SW480 (cell line): ENCODE measurements around the gene UBE2S.
"Not testable (repeated sequence)": the region's sequence is repeated elsewhere in the genome, so short reads cannot be mapped to it uniquely, and the experiment has no call there.

Source experiments
- DNase-seq: peaks from one replicate; pipeline ENCODE4 v3.0.0-alpha.2; 2016; ENCODE audit warnings: low spot score

UBE2S gene

DNA sequence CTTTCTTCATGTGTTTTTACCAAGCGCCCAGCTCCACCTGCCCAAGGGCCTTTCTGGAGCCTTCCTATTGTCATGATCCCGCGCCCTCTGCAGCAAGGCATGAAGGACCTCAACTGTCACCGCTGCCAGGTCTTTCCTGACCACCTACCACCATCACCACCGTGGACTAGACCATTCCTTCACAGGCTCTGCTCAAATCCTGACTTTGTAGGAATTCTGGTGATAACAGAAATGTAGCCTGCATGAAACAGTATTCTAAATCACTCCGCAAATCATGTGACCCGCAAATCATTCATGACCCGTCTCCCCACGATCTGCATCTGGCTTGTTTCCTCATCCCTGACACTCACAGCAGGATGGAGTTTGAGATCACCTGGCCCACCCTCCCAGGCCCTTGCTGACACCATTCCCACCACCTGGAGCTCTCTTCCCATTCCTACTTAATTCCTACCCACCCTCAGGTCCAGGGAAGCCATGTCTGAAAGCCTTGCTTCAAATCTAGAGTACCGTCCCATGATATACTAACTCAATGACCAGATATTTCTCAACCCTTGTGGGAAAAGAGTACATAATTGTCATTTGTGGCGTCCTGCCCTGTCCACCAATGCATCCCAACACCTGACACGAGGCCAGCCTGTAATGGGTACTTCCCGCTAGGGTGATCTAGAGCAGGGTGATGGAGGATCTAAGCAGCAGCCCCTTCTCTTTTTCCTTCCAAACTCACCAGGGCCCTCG, 1.3 kb downstream of the UBE2S start:
- DNase-seq, result no peak

DNA sequence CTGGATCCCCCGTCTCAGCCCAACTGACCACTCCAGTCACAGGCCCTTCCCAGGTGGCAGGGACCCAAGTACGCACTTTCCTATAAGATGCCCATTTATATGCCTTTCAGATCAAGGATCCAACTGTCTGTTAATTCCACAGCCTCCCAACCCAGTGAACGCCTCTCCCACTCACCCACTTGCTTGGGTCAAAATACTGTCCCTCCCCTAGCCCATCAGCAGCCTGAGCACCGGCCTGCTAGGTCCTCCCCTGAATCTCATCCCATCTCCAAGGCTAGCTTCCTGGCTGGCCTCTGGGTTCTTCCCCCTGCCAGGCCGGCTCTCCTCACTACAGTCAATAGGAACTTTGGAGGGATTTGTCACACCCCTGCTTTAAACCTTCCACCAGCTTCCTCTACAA, 1.9 kb downstream of the UBE2S start:
- no peak for DNase-seq

DNA sequence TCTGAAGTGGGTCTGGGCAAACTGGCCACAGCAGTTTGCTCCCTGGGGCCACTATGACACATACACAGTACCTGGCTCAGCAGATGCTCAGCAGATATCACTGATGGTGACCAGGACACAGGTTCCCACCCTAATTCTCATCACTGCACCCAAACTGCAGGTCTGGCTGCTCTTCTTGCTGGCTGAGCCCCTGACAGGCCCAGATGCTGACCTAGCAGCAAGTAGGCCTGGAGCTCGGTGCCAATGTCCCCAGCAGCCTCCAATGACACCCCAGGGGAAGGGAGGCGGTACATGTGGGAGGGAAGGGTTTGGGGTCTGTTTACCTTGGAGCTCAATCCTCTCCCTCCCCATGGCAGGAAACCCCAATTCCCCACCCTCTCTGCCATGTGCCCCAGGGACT, 5.1 kb downstream of the UBE2S start:
- DNase-seq, result no peak

DNA sequence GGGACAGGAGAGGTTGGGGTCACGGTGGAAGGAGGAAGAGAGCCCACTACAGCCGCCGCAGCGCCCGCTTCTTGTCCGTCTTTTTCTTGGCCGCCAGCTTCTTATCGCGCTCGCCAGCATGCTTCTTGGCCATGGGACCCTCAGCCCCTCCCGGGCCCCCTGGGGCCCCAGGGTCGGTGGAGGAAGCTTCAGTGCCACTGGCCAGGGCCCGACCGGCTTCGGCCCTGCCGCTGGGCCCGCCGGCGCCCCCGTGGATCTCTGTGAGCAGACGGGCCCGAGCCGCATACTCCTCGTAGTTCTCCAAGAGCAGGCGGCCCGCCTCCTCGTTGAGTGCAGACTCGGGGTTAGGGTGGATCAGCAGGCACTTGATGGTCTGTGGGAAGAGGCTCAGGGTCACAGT, 6.2 kb downstream of the UBE2S start:
- not testable (repeated sequence) for DNase-seq

DNA sequence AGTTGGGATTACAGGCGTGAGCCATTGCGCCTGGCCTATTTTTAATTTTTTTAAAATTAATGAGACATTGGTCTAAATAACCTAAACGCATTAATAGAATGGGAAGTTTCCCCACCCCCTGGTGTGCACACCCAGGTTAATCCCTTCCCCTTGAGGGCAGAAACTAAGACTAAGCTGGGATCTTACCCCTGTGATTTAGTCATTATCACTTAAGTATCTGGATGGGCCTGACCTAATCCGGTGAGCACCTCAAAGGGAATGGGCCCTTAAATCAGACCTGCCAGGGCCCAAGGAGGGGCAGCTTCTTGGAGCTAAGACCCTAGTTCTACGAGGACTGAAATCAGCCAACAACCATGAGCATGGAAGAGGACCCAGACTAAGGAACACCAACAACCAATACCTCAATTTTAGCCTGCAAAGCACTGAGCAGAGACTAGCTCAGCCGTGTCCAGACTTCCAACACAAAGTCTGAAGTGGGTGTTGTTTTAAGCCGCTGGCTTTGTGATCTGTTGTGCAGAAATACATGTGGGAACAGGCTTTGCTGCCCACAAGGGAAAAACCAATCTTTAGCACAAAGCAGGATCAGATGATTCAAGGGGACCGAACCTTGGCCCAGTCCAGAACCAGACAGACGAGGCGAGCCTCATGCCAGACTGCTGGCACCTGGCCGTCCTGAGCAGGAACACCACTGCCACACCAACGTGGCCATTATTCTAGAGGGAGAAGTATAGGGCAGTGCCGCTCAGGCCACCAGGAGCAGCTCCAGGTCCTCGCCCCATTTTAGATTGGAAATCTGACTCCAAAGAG, 7.1 kb downstream of the UBE2S start:
- no peak for DNase-seq

DNA sequence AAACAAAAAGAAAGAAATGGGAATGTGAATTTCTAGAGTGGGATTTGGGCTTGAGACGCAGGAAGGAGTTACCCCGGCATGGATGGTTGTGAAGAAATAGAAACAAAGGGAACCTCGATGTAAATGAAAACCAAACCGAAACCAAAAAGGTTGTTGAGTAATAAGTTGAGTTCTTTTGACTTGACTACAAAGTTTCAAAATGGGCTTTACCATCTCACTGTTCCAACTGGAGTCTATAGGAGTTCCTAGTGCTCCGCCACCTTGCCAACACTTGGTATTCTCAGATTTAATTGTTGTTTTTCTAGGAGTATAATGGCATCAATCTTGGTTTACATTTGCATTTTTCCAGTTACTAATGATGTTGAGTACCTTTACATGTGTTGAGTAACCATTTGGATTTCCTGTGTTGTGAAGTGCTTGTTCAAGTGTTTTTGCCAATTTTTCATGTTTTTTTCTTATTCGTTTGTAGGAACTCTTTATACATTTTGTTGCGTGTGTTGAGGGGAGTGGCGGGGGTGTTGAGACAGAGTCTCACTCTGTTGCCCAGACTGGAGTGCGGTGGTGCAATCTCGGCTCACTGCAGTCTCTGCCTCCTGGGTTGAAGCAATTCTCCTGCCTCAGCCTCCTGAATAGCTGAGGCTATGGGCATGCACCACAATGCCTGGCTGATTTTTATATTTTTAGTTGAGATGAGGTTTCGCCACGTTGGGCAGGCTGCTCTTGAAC, 9.2 kb downstream of the UBE2S start:
- DNase-seq, result no peak

DNA sequence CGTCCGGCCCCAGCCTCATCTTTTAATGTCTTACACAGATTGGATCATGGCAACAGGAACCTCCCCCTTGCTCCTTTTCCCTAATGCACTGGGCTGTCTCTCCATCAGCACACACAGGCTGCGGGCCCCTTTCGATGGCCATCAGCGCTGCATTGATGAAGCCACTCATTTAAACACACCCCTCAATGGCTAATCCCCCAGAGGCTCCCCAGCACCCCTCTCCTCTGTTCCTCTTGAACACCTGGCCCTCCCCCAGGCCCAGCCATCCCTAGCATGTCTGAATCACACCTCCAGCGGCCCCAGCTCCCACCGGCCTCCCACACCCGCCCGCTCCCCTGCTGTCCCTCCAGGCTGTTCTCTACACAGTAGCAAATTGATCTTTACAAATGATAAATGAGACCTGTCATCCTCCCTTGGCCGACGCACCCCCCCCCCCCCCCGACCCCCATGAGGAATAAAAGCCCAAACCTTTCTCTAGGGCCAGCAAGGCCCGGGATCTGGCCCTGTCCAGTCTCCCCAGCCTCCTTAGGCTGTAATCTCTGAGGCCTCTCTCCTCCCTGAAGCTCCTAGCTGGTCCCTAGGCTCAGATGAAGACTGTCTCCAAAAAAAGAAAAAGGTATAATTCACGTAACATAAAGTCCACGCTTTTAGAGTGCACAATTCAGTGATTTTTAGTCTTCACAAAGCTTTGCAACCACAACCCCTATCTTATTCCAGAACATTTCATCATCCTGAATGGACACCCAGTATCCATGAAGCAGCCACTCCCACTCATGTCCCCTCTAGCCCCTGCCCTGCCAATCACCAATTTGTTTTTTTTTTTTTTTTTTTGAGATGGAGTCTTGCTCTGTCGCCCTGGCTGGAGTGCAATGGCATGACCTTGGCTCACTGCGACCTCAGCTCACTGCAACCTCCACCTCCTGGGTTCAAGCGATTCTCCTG, 14.5 kb downstream of the UBE2S start:
- no peak for DNase-seq

DNA sequence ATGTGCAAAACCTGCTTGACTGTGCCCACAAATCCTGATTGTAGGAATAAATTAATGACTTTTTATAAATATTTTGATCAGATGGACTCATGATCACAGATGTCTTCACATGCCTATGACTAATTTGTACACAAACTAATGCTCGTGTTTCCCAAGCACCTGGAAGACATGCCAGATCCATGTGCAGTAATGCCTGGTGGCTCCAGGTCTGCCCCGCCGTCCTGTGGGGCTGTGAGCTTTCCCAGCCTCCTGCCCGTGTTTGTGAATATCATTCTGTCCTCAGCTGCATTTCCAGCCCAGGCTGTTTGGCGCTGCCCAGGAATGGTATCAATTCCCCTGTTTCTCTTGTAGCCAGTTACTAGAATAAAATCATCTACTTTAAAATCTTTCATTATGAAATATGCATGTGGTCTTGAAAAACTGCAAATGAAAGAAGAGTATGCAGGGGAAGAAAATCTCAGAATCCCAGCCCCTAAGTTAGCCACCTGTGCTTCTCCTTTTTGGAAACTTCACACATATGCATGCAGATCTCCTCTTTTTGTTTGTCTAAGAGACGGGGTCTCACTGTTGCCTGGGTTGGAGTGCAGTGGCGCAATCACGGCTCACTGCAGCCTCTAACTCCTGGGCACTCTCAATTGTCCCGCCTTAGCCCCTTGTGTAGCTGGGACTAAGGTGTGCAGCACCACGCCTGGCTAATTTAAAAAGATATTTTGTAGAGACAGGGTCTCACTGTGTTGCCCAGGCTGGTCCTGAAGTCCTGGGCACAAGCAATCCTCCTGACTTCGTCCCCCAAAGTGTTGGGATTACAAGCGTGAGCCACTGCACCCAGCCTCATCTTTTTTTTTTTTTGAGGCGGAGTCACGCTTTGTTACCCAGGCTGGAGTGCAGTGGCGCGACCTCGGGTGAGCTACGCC, 15.6 kb downstream of the UBE2S start:
- no peak for DNase-seq

DNA sequence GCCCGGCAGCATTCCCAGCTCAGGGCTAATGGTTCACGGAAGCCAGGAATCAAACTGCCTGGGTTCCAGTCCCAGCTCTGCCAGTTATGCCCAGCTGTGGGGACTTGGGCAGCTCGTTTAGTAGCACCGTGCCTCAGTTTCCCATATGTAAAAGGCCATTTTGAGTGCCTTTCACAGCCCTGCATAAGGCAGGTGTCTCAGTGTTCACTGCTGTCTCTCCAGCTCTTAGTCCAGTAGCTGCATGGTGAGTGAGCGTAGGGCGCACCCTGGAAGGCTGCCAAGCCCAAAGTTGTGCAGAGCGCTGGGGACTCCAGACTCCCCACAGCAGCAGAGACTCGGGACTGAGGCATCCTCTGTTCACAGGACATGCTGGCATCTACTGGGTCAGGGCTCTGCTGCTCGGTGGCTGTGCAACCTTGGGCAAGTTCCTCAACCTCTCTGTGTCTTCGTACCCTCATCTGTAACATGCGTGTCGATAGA, 16.4 kb downstream of the UBE2S start:
- DNase-seq, result no peak

DNA sequence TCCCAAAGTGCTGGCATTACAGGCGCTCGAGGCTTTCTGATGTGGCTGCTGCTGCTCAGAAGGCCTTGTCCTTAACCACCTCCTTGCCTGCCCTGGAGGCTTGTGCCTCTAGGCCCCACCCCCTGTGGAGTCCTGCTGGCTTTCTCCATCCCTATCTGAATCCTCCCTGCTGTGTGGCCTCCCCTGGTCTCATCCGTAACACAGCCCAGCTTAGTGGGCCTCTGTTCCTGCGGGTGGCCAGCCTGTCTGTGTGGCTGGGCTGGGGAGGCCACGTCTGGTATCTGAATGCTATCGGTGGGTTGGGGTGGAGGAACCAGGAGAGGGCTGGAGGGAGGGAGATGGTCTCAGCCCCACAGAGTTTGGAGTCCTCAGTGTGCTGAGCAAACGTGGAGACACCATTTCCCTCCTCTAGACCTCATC, 17.1 kb downstream of the UBE2S start:
- DNase-seq, result no peak

DNA sequence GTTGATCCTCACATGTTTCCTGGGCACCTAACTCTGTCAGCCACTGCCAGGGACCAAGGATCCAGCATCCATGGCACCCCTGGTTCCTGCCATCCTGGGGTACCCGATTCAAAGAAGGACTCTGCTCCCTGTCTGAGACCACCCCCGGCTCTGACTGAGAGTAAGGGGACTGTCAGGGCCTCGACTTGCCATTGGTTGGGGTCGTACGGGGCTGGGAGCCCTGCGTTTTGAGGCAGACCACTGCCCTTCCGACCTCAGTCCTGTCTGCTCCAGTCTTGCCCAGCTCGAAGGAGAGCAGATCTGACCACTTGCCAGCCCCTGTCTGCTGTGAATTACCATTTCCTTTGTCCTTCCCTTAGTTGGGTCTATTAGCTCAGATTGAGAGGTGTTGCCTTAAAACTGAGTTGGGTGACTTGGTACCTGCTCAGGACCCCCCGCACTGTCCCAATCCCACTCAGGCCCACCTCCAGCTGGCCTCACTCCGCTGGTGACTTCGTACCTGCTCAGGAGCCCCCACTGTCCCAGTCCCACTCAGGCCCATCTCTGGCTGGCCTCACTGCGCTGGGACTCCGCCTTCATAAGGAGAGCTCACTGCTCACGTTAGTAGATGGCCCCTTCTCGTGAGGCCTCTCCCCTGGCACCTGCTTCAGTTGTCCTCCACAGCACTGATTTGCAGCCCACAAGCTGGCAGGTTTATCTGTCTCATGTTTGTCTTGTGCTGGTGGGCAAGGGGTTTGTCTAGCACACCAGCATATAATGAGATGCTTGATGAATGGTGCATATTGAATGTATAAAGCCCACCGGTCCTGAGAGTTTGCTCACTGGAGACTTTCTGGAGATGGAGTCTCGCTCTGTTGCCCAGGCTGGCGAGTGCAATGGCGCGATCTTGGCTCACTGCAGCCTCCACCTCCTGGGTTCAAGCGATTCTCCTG, 17.9 kb downstream of the UBE2S start:
- DNase-seq, result no peak

DNA sequence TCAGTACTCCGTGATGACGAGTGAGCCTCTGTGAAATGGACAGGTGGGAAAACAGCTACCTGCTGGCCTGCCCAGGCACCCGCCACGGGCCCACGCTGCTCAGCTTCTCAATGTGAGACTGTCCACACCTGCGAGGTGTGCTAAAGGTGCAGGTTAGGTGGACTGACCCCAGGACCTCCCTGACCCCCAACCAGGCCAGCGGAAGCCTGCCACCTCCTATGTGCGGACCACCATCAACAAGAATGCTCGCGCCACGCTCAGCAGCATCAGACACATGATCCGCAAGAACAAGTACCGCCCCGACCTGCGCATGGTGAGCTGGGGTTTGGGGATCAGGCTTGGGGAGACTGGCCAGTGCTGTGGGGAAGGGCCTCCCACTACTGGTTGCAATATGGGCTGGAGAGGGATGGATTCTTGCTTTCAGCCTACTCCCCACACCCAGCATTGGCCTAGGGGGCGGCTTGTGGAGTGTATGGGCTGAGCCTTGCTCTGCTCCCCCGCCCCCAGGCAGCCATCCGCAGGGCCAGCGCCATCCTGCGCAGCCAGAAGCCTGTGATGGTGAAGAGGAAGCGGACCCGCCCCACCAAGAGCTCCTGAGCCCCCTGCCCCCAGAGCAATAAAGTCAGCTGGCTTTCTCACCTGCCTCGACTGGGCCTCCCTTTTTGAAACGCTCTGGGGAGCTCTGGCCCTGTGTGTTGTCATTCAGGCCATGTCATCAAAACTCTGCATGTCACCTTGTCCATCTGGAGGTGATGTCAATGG, 19.7 kb downstream of the UBE2S start:
- DNase-seq, result no peak

DNA sequence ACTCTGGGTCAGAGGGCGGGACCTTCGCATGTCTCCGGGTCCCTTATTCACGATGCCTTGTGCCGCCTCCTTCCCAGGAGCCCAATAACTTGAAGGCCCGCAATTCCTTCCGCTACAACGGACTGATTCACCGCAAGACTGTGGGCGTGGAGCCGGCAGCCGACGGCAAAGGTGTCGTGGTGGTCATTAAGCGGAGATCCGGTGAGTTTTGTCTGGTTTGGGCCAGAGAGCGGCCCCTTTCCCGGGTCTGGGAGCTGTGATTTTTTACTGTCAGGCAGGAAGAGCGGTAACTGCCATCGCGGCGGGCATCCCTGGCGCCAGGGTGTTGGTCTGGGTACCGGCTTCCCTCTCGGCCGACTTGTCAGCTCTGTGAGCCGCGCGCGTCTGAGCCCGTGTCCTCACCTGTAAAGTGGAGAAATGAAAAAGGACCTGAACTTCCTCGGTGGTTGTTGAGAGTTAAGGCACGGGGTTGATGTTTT, 21.1 kb downstream of the UBE2S start:
- no peak for DNase-seq

DNA sequence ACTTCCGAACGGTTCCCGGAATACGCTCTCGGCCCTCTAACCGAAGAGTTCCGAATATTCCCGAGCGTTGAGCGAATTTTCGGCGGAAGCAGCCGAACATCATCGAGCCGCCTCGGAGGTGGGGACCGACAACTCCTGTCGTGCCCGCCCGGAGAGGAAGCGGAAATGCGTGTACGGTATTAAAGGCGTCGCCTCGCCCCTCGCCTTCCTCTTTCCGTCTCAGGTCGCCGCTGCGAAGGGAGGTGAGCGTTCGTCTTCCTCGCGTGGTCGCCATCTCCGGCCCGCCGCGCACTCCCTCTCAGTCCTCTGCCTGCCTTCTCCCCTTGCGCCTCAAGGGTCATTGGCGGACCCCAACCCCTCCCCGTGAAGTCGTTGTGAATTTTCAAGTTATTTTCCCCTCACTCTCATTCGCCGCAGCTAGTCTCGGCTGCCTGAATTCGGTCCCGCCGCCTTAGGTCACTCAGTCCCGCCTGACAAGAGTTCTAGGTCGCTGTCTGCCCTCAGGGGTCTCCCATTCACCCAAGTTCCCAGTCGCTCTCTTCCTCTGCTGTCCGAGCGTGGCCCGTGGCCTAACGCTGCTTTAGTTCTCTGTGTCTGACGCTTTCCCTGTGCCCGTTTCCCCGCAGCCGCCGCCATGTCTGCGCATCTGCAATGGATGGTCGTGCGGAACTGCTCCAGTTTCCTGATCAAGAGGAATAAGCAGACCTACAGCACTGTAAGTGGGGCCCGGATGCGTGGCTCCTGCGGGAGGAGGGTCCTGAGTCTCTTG, 21.7 kb downstream of the UBE2S start, which contains the start of gene RPL28:
RPL28 (plus strand) TSS at position 209 of the 769 bp plus-strand sequence; CDS start at position 635, 426 bp downstream.
- DNase-seq, result peak; percentile 98

DNA sequence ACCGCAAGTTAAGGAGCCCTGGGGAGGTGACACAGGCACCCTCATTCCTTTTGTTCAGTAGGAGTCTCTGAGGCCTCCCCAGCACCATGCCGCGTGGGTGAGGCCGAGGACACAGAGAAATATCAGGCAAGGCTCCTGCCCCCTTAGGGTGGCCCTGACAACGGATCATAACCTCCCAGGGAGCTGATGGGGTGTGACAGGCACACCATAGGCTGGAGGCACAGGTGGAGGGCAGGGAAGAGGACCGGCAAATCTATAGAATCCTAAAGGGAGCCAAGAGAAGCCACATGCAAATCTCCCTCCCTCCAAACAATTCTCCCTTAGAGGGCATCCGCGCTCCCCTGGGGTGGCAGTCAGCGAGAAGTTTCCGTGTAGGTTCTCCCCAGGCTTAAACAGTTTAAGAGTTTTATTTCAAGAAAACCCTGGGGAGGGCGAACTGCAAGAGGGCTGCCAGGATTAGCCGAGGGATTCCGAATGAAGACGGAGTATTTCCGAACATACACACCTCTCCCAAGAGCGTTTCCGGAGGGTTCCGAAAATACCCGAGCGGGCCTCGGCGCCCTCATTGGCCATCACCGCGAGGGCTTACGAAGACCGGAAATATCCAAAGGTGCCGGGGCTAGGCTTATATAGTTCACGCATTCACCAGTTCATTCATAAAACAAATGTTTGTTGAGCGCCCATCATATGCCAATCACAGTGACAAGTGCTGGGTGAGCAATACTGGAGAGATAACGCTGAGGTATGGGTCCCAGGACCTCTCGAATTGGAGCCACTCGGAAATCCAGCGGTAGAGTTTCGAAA, 22.5 kb downstream of the UBE2S start:
- DNase-seq, result peak; percentile 96

DNA sequence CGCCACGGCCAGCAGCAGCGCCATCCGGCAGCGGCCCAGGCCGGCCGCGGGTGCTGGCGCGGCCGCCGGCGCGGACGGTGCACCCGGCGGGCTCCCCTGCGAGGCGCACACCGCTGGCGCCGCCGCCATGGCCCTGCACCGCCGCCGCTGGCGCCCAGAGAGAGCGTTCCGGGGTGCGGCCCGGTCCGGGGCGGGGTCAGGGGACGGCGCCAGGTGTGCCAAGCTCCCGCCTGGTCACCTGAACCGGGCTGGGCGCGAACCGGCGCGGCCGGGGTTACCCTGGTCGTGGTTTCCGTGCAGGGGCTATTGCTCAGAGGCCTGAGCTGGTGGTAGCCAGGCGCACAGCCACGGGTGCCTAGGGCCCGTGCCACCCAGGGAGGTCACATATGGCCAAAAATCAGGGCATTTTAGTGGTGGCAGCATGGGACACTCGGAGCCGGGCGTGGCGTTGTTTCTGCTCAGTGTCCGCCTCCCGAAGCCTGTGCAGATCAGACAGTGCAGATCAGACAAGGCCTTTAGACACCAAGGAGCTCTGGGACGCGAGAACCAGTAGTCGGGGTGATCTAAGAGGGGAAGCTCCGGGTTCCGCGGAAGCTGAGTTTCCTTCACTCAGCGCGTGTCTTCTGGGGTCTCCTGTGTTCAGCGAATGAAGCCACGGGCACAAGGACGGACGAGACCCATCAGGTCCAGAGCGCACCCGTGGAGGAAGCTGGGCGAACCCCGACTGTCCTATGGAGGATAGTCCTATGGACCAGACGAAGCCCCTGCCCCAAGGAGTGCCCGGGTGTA, 23.3 kb downstream of the UBE2S start, which contains the start of gene TMEM238:
TMEM238 (minus strand) TSS at position 162 of the 789 bp plus-strand sequence; CDS start at position 129, 33 bp downstream.
- peak; percentile 68 for DNase-seq
